ENCODE measurements around the gene LRBA.
A peak's percentile ranks its signal among the peaks of the same experiment; 100 is the strongest.

The LRBA gene

GRCh38 chr4:150358691-150359090 lies 656.4 kb downstream of the LRBA start:
- H2BK15ac ChIP-seq (ENCODE audit: low read length) = no peak overlapping the region
- H3K4ac ChIP-seq (ENCODE audit: low read length) = no peak overlapping the region
- H4K91ac ChIP-seq (ENCODE audit: low read depth, low read length, poor library complexity) = no peak overlapping the region
- no peak overlapping the region for H2BK120ac ChIP-seq (ENCODE audit: low read depth, low read length)
- no peak overlapping the region for H4K8ac ChIP-seq (ENCODE audit: low read depth, low read length)
- no peak overlapping the region for H2AFZ ChIP-seq (ENCODE audit: low read length)
- no peak overlapping the region for H3K18ac ChIP-seq (ENCODE audit: low read length)
- no peak overlapping the region for H3K23ac ChIP-seq (ENCODE audit: low read depth, low read length, poor library complexity)
- no peak overlapping the region for H2BK5ac ChIP-seq (ENCODE audit: low read length)
- H3K4me1 ChIP-seq (ENCODE audit: control insufficient read depth in 2 of 2, insufficient read depth in 1 of 2, low read depth in 1 of 2, low read length in 2 of 2) = peaks cover 2 to 9% of the 10 kb centered on the region in 2 donors
- H3K4me3 ChIP-seq (ENCODE audit: low read length in 2 of 2) = no peak overlapping the region
- no peak overlapping the region for H3K27ac ChIP-seq (replicated peaks; ENCODE audit: low read length)
- no peak for DNase-seq (ENCODE audit: low spot score)
- no peaks in the 10 kb centered on the region for H3K9me3 ChIP-seq (replicated peaks in 1 of 2; ENCODE audit: control insufficient read depth in 2 of 2, insufficient read depth in 1 of 2, low read depth in 1 of 2, low read length in 2 of 2)
- H3K14ac ChIP-seq (ENCODE audit: low read length) = no peak overlapping the region
- H3K9ac ChIP-seq (ENCODE audit: low read depth, low read length, poor library complexity) = no peak overlapping the region
- no peak overlapping the region for H2AK5ac ChIP-seq (ENCODE audit: low read depth, low read length)
- H3K27me3 ChIP-seq (ENCODE audit: control insufficient read depth in 3 of 3, insufficient read depth in 3 of 3, low read depth in 1 of 3, low read length in 3 of 3) = no peaks in the 10 kb centered on the region
- no peaks in the 10 kb centered on the region for H3K36me3 ChIP-seq (replicated peaks in 1 of 2; ENCODE audit: control insufficient read depth in 2 of 2, insufficient read depth in 2 of 2, low read length in 2 of 2)
- no peak overlapping the region for H3K4me2 ChIP-seq (ENCODE audit: insufficient read depth, low read length, poor library complexity, severe bottlenecking)
- no peaks in the 10 kb centered on the region for H3K79me1 ChIP-seq (ENCODE audit: low read depth, low read length)
- no peak overlapping the region for H2BK12ac ChIP-seq (ENCODE audit: low read length)

- H2BK12ac ChIP-seq (ENCODE audit: low read length) = no peak overlapping the region
- H3K4me1 ChIP-seq (ENCODE audit: control insufficient read depth in 2 of 2, insufficient read depth in 1 of 2, low read depth in 1 of 2, low read length in 2 of 2) = peaks cover 2 to 9% of the 10 kb centered on the region in 2 donors
- no peak overlapping the region for H2BK5ac ChIP-seq (ENCODE audit: low read length)
- no peak overlapping the region for H2AFZ ChIP-seq (ENCODE audit: low read length)
- no CpG with 5 or more reads among the region's 1 CpG for WGBS, 2 donors (ENCODE audit: extremely low coverage in 2 of 2, insufficient read length in 2 of 2, insufficient replicate concordance in 1 of 2)
- no peak overlapping the region for H3K4ac ChIP-seq (ENCODE audit: low read length)
- no peak overlapping the region for H3K4me3 ChIP-seq (ENCODE audit: low read length in 2 of 2)
- no peak overlapping the region for H2AK5ac ChIP-seq (ENCODE audit: low read depth, low read length)
- H3K23ac ChIP-seq (ENCODE audit: low read depth, low read length, poor library complexity) = no peak overlapping the region
- no peak overlapping the region for H3K4me2 ChIP-seq (ENCODE audit: insufficient read depth, low read length, poor library complexity, severe bottlenecking)
- H3K18ac ChIP-seq (ENCODE audit: low read length) = no peak overlapping the region
- no peak overlapping the region for H2BK15ac ChIP-seq (ENCODE audit: low read length)
- no peak overlapping the region for H3K14ac ChIP-seq (ENCODE audit: low read length)
- no peak overlapping the region for H3K27ac ChIP-seq (replicated peaks; ENCODE audit: low read length)
- no peaks in the 10 kb centered on the region for H3K36me3 ChIP-seq (replicated peaks in 1 of 2; ENCODE audit: control insufficient read depth in 2 of 2, insufficient read depth in 2 of 2, low read length in 2 of 2)
- no peaks in the 10 kb centered on the region for H3K9me3 ChIP-seq (replicated peaks in 1 of 2; ENCODE audit: control insufficient read depth in 2 of 2, insufficient read depth in 1 of 2, low read depth in 1 of 2, low read length in 2 of 2)
- no peak overlapping the region for H3K9ac ChIP-seq (ENCODE audit: low read depth, low read length, poor library complexity)
- no peak overlapping the region for H4K8ac ChIP-seq (ENCODE audit: low read depth, low read length)
- H4K91ac ChIP-seq (ENCODE audit: low read depth, low read length, poor library complexity) = no peak overlapping the region
- H3K79me1 ChIP-seq (ENCODE audit: low read depth, low read length) = no peaks in the 10 kb centered on the region
- DNase-seq (ENCODE audit: low spot score) = no peak
- H3K27me3 ChIP-seq (ENCODE audit: control insufficient read depth in 3 of 3, insufficient read depth in 3 of 3, low read depth in 1 of 3, low read length in 3 of 3) = no peaks in the 10 kb centered on the region
- no peak overlapping the region for H2BK120ac ChIP-seq (ENCODE audit: low read depth, low read length)
These were observed 657.3 kb downstream of the LRBA start for GRCh38 chr4:150357829-150358228.

GRCh38 chr4:150355858-150356455 lies 659.1 kb downstream of the LRBA start:
- H3K4ac ChIP-seq (ENCODE audit: low read length) = no peak overlapping the region
- H2BK5ac ChIP-seq (ENCODE audit: low read length) = no peak overlapping the region
- no peak overlapping the region for H4K8ac ChIP-seq (ENCODE audit: low read depth, low read length)
- DNase-seq (ENCODE audit: low spot score) = no peak
- no peak overlapping the region for H3K27ac ChIP-seq (replicated peaks; ENCODE audit: low read length)
- no peaks in the 10 kb centered on the region for H3K27me3 ChIP-seq (ENCODE audit: control insufficient read depth in 3 of 3, insufficient read depth in 3 of 3, low read depth in 1 of 3, low read length in 3 of 3)
- H3K79me1 ChIP-seq (ENCODE audit: low read depth, low read length) = no peaks in the 10 kb centered on the region
- H3K4me1 ChIP-seq (ENCODE audit: control insufficient read depth in 2 of 2, insufficient read depth in 1 of 2, low read depth in 1 of 2, low read length in 2 of 2) = peaks cover 2 to 9% of the 10 kb centered on the region in 2 donors
- H4K91ac ChIP-seq (ENCODE audit: low read depth, low read length, poor library complexity) = no peak overlapping the region
- H3K4me3 ChIP-seq (ENCODE audit: low read length in 2 of 2) = no peak overlapping the region
- no peak overlapping the region for H3K18ac ChIP-seq (ENCODE audit: low read length)
- H2BK15ac ChIP-seq (ENCODE audit: low read length) = no peak overlapping the region
- H3K9ac ChIP-seq (ENCODE audit: low read depth, low read length, poor library complexity) = no peak overlapping the region
- peak overlapping the region; percentile 5 for H2AFZ ChIP-seq (ENCODE audit: low read length)
- no peak overlapping the region for H2AK5ac ChIP-seq (ENCODE audit: low read depth, low read length)
- H3K4me2 ChIP-seq (ENCODE audit: insufficient read depth, low read length, poor library complexity, severe bottlenecking) = no peak overlapping the region
- WGBS, 2 donors (ENCODE audit: extremely low coverage in 2 of 2, insufficient read length in 2 of 2, insufficient replicate concordance in 1 of 2) = no CpG with 5 or more reads among the region's 3 CpGs
- no peak overlapping the region for H3K14ac ChIP-seq (ENCODE audit: low read length)
- no peaks in the 10 kb centered on the region for H3K36me3 ChIP-seq (replicated peaks in 1 of 2; ENCODE audit: control insufficient read depth in 2 of 2, insufficient read depth in 2 of 2, low read length in 2 of 2)
- H2BK120ac ChIP-seq (ENCODE audit: low read depth, low read length) = no peak overlapping the region
- no peak overlapping the region for H2BK12ac ChIP-seq (ENCODE audit: low read length)
- H3K23ac ChIP-seq (ENCODE audit: low read depth, low read length, poor library complexity) = no peak overlapping the region
- H3K9me3 ChIP-seq (replicated peaks in 1 of 2; ENCODE audit: control insufficient read depth in 2 of 2, insufficient read depth in 1 of 2, low read depth in 1 of 2, low read length in 2 of 2) = no peaks in the 10 kb centered on the region

- Histone ChIP-seq H3K4me3 (ENCODE audit: low read length in 2 of 2) (no peak overlapping the region), H2AFZ (ENCODE audit: low read length) (no peak overlapping the region)
- no peak for DNase-seq (ENCODE audit: low spot score)
These were observed 659.7 kb downstream of the LRBA start for GRCh38 chr4:150355418-150355817.

More at GRCh38 chr4:150355418-150355817, 659.7 kb downstream of the LRBA start:
- no peak overlapping the region for H2BK15ac ChIP-seq (ENCODE audit: low read length)
- H3K79me1 ChIP-seq (ENCODE audit: low read depth, low read length) = no peaks in the 10 kb centered on the region
- H3K9me3 ChIP-seq (replicated peaks in 1 of 2; ENCODE audit: control insufficient read depth in 2 of 2, insufficient read depth in 1 of 2, low read depth in 1 of 2, low read length in 2 of 2) = no peaks in the 10 kb centered on the region
- no peak overlapping the region for H2AK5ac ChIP-seq (ENCODE audit: low read depth, low read length)
- H4K91ac ChIP-seq (ENCODE audit: low read depth, low read length, poor library complexity) = no peak overlapping the region
- no peak overlapping the region for H4K8ac ChIP-seq (ENCODE audit: low read depth, low read length)
- no peak overlapping the region for H2BK12ac ChIP-seq (ENCODE audit: low read length)
- WGBS, 2 donors (ENCODE audit: extremely low coverage in 2 of 2, insufficient read length in 2 of 2, insufficient replicate concordance in 1 of 2) = no CpG with 5 or more reads among the region's 1 CpG
- no peak overlapping the region for H3K4me2 ChIP-seq (ENCODE audit: insufficient read depth, low read length, poor library complexity, severe bottlenecking)
- no peak overlapping the region for H2BK120ac ChIP-seq (ENCODE audit: low read depth, low read length)
- no peak overlapping the region for H3K14ac ChIP-seq (ENCODE audit: low read length)
- H3K36me3 ChIP-seq (replicated peaks in 1 of 2; ENCODE audit: control insufficient read depth in 2 of 2, insufficient read depth in 2 of 2, low read length in 2 of 2) = no peaks in the 10 kb centered on the region
- peaks cover 2 to 9% of the 10 kb centered on the region in 2 donors for H3K4me1 ChIP-seq (ENCODE audit: control insufficient read depth in 2 of 2, insufficient read depth in 1 of 2, low read depth in 1 of 2, low read length in 2 of 2)
- H3K27ac ChIP-seq (replicated peaks; ENCODE audit: low read length) = no peak overlapping the region
- no peak overlapping the region for H3K18ac ChIP-seq (ENCODE audit: low read length)
- H3K27me3 ChIP-seq (ENCODE audit: control insufficient read depth in 3 of 3, insufficient read depth in 3 of 3, low read depth in 1 of 3, low read length in 3 of 3) = no peaks in the 10 kb centered on the region
- H3K23ac ChIP-seq (ENCODE audit: low read depth, low read length, poor library complexity) = no peak overlapping the region
- H3K4ac ChIP-seq (ENCODE audit: low read length) = no peak overlapping the region
- H3K9ac ChIP-seq (ENCODE audit: low read depth, low read length, poor library complexity) = no peak overlapping the region
- no peak overlapping the region for H2BK5ac ChIP-seq (ENCODE audit: low read length)
